Thyroid gland (tissue), 4 donors: ENCODE measurements around the gene MTHFD1L.

Source experiments
- POLR2A ChIP-seq, 2 donors: fragments of 450-650 bp; IDR thresholded peaks; one replicate each; pipeline ENCODE4 v1.6.1; 2017; ENCODE audit warnings: antibody characterized with exemption in 2 of 2, mild to moderate bottlenecking in 2 of 2, moderate library complexity in 1 of 2
- TF ChIP-seq, protein P1 (sequence below), 6 experiments: fragments of 200-600 bp in 3 of 6; fragments of 450-650 bp in 3 of 6; sonication (generic) in 3 of 6; IDR thresholded peaks; one replicate each; pipeline ENCODE4 v1.5.1; 2016 to 2019; ENCODE audit warnings: antibody characterized with exemption in 6 of 6, mild to moderate bottlenecking in 2 of 6, inconsistent platforms in 1 of 6, moderate library complexity in 1 of 6

DNA sequence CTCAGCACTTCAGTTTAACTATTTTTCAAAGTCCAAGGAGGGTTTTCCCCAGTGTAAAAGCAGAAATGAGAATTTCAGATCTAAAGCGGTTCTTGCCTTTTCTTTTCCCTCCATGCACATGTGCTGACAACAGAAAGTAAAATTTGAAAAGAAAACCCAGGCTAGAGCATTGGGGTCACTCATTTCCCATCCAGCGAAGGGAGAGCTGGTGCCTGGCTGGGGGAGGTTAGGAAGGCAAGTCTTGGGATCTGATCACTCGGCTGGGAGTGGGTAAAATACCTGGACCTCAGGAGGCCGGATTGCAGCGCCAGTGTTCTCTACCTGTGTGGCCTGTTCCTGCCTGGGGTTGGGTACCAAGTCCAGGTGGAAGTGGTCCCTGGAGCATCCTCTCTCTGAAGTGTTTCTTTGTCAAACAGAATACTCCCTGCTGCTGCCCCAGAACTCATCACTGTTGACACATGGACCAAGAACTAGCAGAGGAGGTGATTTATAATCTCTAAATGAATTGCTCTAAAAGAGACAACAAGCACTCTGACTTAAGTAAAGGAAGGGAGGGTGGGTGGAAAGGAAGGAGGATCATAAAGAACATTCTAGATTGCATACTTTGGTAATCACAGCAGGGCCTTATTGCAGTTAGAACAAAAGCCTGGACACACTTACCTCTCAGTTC is 136.0 kb downstream of the MTHFD1L start:
- TF ChIP-seq, protein P1, sequence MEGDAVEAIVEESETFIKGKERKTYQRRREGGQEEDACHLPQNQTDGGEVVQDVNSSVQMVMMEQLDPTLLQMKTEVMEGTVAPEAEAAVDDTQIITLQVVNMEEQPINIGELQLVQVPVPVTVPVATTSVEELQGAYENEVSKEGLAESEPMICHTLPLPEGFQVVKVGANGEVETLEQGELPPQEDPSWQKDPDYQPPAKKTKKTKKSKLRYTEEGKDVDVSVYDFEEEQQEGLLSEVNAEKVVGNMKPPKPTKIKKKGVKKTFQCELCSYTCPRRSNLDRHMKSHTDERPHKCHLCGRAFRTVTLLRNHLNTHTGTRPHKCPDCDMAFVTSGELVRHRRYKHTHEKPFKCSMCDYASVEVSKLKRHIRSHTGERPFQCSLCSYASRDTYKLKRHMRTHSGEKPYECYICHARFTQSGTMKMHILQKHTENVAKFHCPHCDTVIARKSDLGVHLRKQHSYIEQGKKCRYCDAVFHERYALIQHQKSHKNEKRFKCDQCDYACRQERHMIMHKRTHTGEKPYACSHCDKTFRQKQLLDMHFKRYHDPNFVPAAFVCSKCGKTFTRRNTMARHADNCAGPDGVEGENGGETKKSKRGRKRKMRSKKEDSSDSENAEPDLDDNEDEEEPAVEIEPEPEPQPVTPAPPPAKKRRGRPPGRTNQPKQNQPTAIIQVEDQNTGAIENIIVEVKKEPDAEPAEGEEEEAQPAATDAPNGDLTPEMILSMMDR (IDR thresholded peaks at IDR 0.05): no peak
- TF ChIP-seq POLR2A (IDR thresholded peaks at IDR 0.05): no peak
